ENCODE results near the gene ZKSCAN8. TPM values are rescaled to one million over a fixed set of nuclear protein-coding genes. Genes with fewer than 3 reads are reported as not detected.

ZKSCAN8 gene
- polyA plus RNA-seq, 1 donor (not counting 4 experiments of a cell fraction or from before 2014, with no cell fraction given): 6.4 TPM

DNA sequence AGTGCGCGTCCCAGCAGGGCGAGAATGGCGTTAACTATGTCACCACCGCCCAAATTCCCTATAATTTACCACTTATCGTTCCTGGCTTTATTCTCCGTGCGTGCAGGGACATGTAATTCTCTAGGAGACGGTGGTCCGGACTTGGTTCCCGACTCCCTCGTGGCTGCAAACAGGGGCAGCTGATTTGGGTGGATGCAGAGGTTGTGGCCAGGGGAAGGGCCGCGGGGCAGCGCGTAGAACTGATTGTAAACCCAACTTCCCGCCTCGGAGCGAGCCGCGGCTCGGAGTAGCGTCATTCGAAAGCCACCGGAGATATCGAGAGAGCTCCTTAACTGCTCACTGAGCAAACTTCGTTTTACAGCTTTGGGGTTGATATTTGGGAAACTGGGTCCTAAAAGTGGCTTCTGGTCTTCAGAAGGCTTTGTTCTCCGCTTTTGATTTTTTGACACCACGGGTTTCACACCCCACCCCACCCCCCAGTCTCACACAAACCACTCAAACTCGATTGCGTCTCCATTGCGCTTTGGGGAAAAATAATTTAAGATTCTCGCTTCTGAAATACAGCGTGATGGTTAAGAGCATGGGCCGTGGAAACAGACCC is 65.9 kb downstream of the ZKSCAN8 start:
- dilution Hi-C loops (cut with MboI; ENCODE audit: extremely low pct_ligation_motif_present, low sequenced_read_pairs): no loop called here
- Histone ChIP-seq H3K4me3 (ENCODE audit: control insufficient read depth in 2 of 3, extremely low read depth in 1 of 3, insufficient read depth in 2 of 3, low read depth in 1 of 3, low read length in 3 of 3) (peak overlapping the region; percentile 28 to 73 (median 29)), H2AFZ (ENCODE audit: control insufficient read depth, low read length) (peak overlapping the region; percentile 55), H3K36me3 (ENCODE audit: control insufficient read depth in 2 of 2, extremely low read depth in 1 of 2, insufficient read depth in 2 of 2, low read length in 2 of 2) (no peaks in the 10 kb centered on the region), H3K4me1 (ENCODE audit: control insufficient read depth, extremely low read depth, insufficient read depth, low read length) (peaks cover 19% of the 10 kb centered on the region), H3K9me3 (ENCODE audit: control insufficient read depth, low read depth, low read length) (no peaks in the 10 kb centered on the region), H3K9ac (ENCODE audit: control insufficient read depth, extremely low read depth, insufficient read depth, low read length) (peak overlapping the region; percentile 22), H3K4me2 (ENCODE audit: control insufficient read depth, extremely low read depth, insufficient read depth, low read depth, low read length) (peak overlapping the region; percentile 88), H3K79me2 (ENCODE audit: control insufficient read depth, insufficient read depth, low read length) (no peaks in the 10 kb centered on the region), H4K20me1 (ENCODE audit: control insufficient read depth, extremely low read depth, insufficient read depth, low read length) (no peaks in the 10 kb centered on the region), H3K27ac (ENCODE audit: control insufficient read depth, insufficient read depth, low read length) (no peak overlapping the region), H3K9me1 (ENCODE audit: control insufficient read depth, extremely low read depth, insufficient read depth, low read length) (no peaks in the 10 kb centered on the region), H3K27me3 (ENCODE audit: control insufficient read depth, extremely low read depth, insufficient read depth, low read length) (peaks cover 23% of the 10 kb centered on the region)
- FAIRE-seq (no peak), DNase-seq (ENCODE audit: low read depth, low spot score) (no peak)
- TF ChIP-seq, protein P1, sequence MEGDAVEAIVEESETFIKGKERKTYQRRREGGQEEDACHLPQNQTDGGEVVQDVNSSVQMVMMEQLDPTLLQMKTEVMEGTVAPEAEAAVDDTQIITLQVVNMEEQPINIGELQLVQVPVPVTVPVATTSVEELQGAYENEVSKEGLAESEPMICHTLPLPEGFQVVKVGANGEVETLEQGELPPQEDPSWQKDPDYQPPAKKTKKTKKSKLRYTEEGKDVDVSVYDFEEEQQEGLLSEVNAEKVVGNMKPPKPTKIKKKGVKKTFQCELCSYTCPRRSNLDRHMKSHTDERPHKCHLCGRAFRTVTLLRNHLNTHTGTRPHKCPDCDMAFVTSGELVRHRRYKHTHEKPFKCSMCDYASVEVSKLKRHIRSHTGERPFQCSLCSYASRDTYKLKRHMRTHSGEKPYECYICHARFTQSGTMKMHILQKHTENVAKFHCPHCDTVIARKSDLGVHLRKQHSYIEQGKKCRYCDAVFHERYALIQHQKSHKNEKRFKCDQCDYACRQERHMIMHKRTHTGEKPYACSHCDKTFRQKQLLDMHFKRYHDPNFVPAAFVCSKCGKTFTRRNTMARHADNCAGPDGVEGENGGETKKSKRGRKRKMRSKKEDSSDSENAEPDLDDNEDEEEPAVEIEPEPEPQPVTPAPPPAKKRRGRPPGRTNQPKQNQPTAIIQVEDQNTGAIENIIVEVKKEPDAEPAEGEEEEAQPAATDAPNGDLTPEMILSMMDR (optimal IDR thresholded peaks at IDR 0.05 in 1 of 3, IDR thresholded peaks at IDR 0.05 in 1 of 3, conservative IDR thresholded peaks at IDR 0.05 in 1 of 3; ENCODE audit: extremely low read depth in 1 of 3, insufficient read depth in 2 of 3, low read length in 3 of 3): no peak
- peak; percentile 47 for TF ChIP-seq EZH2 (IDR thresholded peaks at IDR 0.05; ENCODE audit: low read length)

DNA sequence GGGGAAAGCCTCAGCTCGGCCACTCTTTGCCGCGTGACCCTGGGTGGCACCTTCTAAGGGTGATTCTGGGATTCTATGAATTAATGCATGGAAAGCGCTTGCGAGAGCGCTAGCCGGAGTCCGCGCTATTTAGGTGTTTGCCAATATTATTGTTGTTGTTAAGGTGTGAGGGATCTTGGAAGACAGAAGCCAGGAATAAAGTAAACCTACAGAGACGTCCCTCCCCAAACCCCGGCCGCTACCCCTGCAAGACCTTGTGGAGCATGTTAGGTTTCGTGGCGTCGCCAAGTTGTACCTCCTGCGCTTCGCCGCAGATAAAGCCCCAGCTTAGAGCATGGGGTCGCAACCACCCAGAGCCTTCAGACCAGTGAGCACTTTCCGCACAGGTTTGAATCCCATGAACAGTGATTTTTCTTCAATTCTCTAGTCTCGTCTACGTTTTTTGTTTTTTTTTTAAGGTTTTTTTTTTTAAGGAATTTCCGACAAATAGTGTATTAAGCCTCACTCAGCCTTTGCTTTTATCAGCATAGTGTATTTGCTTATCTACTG is 66.5 kb downstream of the ZKSCAN8 start:
- peak overlapping the region; percentile 28 to 73 (median 29) for H3K4me3 ChIP-seq (ENCODE audit: control insufficient read depth in 2 of 3, extremely low read depth in 1 of 3, insufficient read depth in 2 of 3, low read depth in 1 of 3, low read length in 3 of 3)
- H3K79me2 ChIP-seq (ENCODE audit: control insufficient read depth, insufficient read depth, low read length): no peaks in the 10 kb centered on the region
- no peaks in the 10 kb centered on the region for H3K9me1 ChIP-seq (ENCODE audit: control insufficient read depth, extremely low read depth, insufficient read depth, low read length)
- H3K4me2 ChIP-seq (ENCODE audit: control insufficient read depth, extremely low read depth, insufficient read depth, low read depth, low read length): peak overlapping the region; percentile 88
- FAIRE-seq (no peak), DNase-seq (ENCODE audit: low read depth, low spot score) (no peak)
- peaks cover 23% of the 10 kb centered on the region for H3K27me3 ChIP-seq (ENCODE audit: control insufficient read depth, extremely low read depth, insufficient read depth, low read length)
- H3K4me1 ChIP-seq (ENCODE audit: control insufficient read depth, extremely low read depth, insufficient read depth, low read length): peaks cover 19% of the 10 kb centered on the region
- dilution Hi-C loops (cut with MboI; ENCODE audit: extremely low pct_ligation_motif_present, low sequenced_read_pairs): no loop called here
- no peak overlapping the region for H3K27ac ChIP-seq (ENCODE audit: control insufficient read depth, insufficient read depth, low read length)
- no peaks in the 10 kb centered on the region for H4K20me1 ChIP-seq (ENCODE audit: control insufficient read depth, extremely low read depth, insufficient read depth, low read length)
- H3K9ac ChIP-seq (ENCODE audit: control insufficient read depth, extremely low read depth, insufficient read depth, low read length): peak overlapping the region; percentile 22
- TF ChIP-seq EZH2 (IDR thresholded peaks at IDR 0.05; ENCODE audit: low read length): no peak
- TF ChIP-seq, protein P1 (optimal IDR thresholded peaks at IDR 0.05 in 1 of 3, IDR thresholded peaks at IDR 0.05 in 1 of 3, conservative IDR thresholded peaks at IDR 0.05 in 1 of 3; ENCODE audit: extremely low read depth in 1 of 3, insufficient read depth in 2 of 3, low read length in 3 of 3): no peak
- H3K36me3 ChIP-seq (ENCODE audit: control insufficient read depth in 2 of 2, extremely low read depth in 1 of 2, insufficient read depth in 2 of 2, low read length in 2 of 2): no peaks in the 10 kb centered on the region
- peak overlapping the region; percentile 55 for H2AFZ ChIP-seq (ENCODE audit: control insufficient read depth, low read length)
- no peaks in the 10 kb centered on the region for H3K9me3 ChIP-seq (ENCODE audit: control insufficient read depth, low read depth, low read length)

Other genes with a start within 250 kb of the ZKSCAN8 start
- gene OR2B2, start 229.5 kb upstream of the ZKSCAN8 start, polyA plus RNA-seq: not detected in 3 replicates
- not detected in 3 replicates for gene OR2B6, start 184.6 kb upstream of the ZKSCAN8 start, polyA plus RNA-seq
- gene ZNF165, start 61.3 kb upstream of the ZKSCAN8 start, polyA plus RNA-seq: 1.1 to 3.6 TPM (median 2.1 TPM) in 3 replicates
- 0.99 to 1.5 TPM (median 1.0 TPM) in 3 replicates for gene ZSCAN16, start 17.3 kb upstream of the ZKSCAN8 start, polyA plus RNA-seq
- gene ZSCAN9, start 83.4 kb downstream of the ZKSCAN8 start, polyA plus RNA-seq: 8.3 to 15.9 TPM (median 12.0 TPM) in 3 replicates
- 2.6 to 3.5 TPM (median 2.9 TPM) in 3 replicates for gene ZKSCAN4, start 110.4 kb downstream of the ZKSCAN8 start, polyA plus RNA-seq
- gene NKAPL, start 117.4 kb downstream of the ZKSCAN8 start, polyA plus RNA-seq: 0.25 to 0.35 TPM (median 0.31 TPM) in 3 replicates
- gene ZSCAN26, start 125.3 kb downstream of the ZKSCAN8 start, polyA plus RNA-seq: 7.2 to 9.8 TPM (median 7.3 TPM) in 3 replicates
- gene PGBD1, start 139.7 kb downstream of the ZKSCAN8 start, polyA plus RNA-seq: 2.1 to 3.6 TPM (median 3.1 TPM) in 3 replicates
- gene ZSCAN31, start 194.3 kb downstream of the ZKSCAN8 start, polyA plus RNA-seq: 14.4 to 21.7 TPM (median 15.8 TPM) in 3 replicates
- 2.2 to 3.1 TPM (median 2.9 TPM) in 3 replicates for gene ZKSCAN3, start 208.1 kb downstream of the ZKSCAN8 start, polyA plus RNA-seq